Loucy (cell line): ENCODE measurements around the gene RAD52.

ENCODE experiments used
- H2AFZ ChIP-seq: fragments of 200-600 bp; sonication (generic); 2 replicates; pipeline ENCODE4 v1.6.0; 2016; ENCODE audit warnings: antibody characterized with exemption, mild to moderate bottlenecking, low read length, moderate library complexity
- H3F3A ChIP-seq: fragments of 200-600 bp; 2 replicates; pipeline ENCODE4 v1.6.0; 2016; ENCODE audit warnings: antibody characterized with exemption, low read depth, mild to moderate bottlenecking
- H3K27me3 ChIP-seq: fragments of 200-600 bp; sonication (generic); 2 replicates; pipeline ENCODE4 v1.6.1; 2014; ENCODE audit warnings: low read length, mild to moderate bottlenecking; ENCODE audit not compliant: insufficient read depth, poor library complexity, severe bottlenecking
- H3K36me3 ChIP-seq: fragments of 200-600 bp; sonication (generic); 2 replicates; pipeline ENCODE4 v1.6.1; 2016; ENCODE audit warnings: low read length; ENCODE audit not compliant: insufficient read depth
- H3K4me1 ChIP-seq: fragments of 200-600 bp; sonication (generic); 2 replicates; pipeline ENCODE4 v1.5.1; 2014; ENCODE audit warnings: low read length, mild to moderate bottlenecking; ENCODE audit not compliant: insufficient read depth, poor library complexity, severe bottlenecking
- H3K4me2 ChIP-seq: fragments of 200-600 bp; sonication (generic); 2 replicates; pipeline ENCODE4 v1.6.0; 2014; ENCODE audit warnings: antibody characterized with exemption, low read length, low read depth, mild to moderate bottlenecking; ENCODE audit not compliant: poor library complexity, severe bottlenecking
- H3K4me3 ChIP-seq: fragments of 200-600 bp; sonication (generic); 2 replicates; pipeline ENCODE4 v1.5.1; 2014; ENCODE audit warnings: low read length, mild to moderate bottlenecking, mixed read lengths; ENCODE audit not compliant: poor library complexity, severe bottlenecking
- H3K79me2 ChIP-seq: fragments of 200-600 bp; sonication (generic); 2 replicates; pipeline ENCODE4 v1.6.1; 2014; ENCODE audit warnings: low read length; ENCODE audit not compliant: insufficient read depth
- H3K9ac ChIP-seq: fragments of 200-600 bp; sonication (generic); 2 replicates; pipeline ENCODE4 v1.6.0; 2014; ENCODE audit warnings: mild to moderate bottlenecking, low read depth, low read length, moderate library complexity; ENCODE audit not compliant: poor library complexity, severe bottlenecking
- H3K9me2 ChIP-seq: fragments of 200-600 bp; sonication (generic); replicated peaks from 2 replicates; pipeline ENCODE4 v1.6.1; 2016; ENCODE audit warnings: low read depth, low read length, mixed read lengths
- H3K9me3 ChIP-seq: fragments of 200-600 bp; sonication (generic); 2 replicates; pipeline ENCODE4 v1.6.1; 2014; ENCODE audit warnings: mild to moderate bottlenecking, antibody characterized with exemption, low read length, low read depth; ENCODE audit not compliant: insufficient read depth
- H4K20me1 ChIP-seq: fragments of 200-600 bp; sonication (generic); 2 replicates; pipeline ENCODE4 v1.6.0; 2014; ENCODE audit warnings: antibody characterized with exemption, low read length, mild to moderate bottlenecking; ENCODE audit not compliant: insufficient read depth, poor library complexity, severe bottlenecking
- EZH2phosphoT487 ChIP-seq: fragments of 200-600 bp; IDR thresholded peaks from 2 replicates; pipeline ENCODE4 v1.6.1; 2018; ENCODE audit warnings: antibody characterized with exemption, mild to moderate bottlenecking, moderate library complexity, borderline replicate concordance
- TF ChIP-seq, protein P1 (sequence below): fragments of 200-600 bp; sonication (generic); conservative IDR thresholded peaks from 2 replicates; pipeline ENCODE4 v1.5.1; 2014; ENCODE audit warnings: mild to moderate bottlenecking, antibody characterized with exemption, low read length

RAD52 gene

GRCh38 chr12:996881-997280, 47.4 kb upstream of the RAD52 start:
- Histone ChIP-seq H3F3A (no peaks in the 10 kb centered on the region; the same call in 1 of the 2 replicates), H3K36me3 (peaks cover 7% of the 10 kb centered on the region; the same call in 1 of the 2 replicates), H3K79me2 (peaks cover 75% of the 10 kb centered on the region; the same call in 1 of the 2 replicates), H3K9me2 (no peaks in the 10 kb centered on the region), H4K20me1 (peaks cover 13% of the 10 kb centered on the region), H2AFZ (no peak overlapping the region), H3K4me3 (no peak overlapping the region), H3K4me1 (peaks cover 16% of the 10 kb centered on the region), H3K27me3 (no peaks in the 10 kb centered on the region), H3K4me2 (no peak overlapping the region), H3K9me3 (no peaks in the 10 kb centered on the region), H3K9ac (no peak overlapping the region)
- TF ChIP-seq EZH2phosphoT487, result no peak
- TF ChIP-seq, protein P1, sequence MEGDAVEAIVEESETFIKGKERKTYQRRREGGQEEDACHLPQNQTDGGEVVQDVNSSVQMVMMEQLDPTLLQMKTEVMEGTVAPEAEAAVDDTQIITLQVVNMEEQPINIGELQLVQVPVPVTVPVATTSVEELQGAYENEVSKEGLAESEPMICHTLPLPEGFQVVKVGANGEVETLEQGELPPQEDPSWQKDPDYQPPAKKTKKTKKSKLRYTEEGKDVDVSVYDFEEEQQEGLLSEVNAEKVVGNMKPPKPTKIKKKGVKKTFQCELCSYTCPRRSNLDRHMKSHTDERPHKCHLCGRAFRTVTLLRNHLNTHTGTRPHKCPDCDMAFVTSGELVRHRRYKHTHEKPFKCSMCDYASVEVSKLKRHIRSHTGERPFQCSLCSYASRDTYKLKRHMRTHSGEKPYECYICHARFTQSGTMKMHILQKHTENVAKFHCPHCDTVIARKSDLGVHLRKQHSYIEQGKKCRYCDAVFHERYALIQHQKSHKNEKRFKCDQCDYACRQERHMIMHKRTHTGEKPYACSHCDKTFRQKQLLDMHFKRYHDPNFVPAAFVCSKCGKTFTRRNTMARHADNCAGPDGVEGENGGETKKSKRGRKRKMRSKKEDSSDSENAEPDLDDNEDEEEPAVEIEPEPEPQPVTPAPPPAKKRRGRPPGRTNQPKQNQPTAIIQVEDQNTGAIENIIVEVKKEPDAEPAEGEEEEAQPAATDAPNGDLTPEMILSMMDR, result no peak

DNA sequence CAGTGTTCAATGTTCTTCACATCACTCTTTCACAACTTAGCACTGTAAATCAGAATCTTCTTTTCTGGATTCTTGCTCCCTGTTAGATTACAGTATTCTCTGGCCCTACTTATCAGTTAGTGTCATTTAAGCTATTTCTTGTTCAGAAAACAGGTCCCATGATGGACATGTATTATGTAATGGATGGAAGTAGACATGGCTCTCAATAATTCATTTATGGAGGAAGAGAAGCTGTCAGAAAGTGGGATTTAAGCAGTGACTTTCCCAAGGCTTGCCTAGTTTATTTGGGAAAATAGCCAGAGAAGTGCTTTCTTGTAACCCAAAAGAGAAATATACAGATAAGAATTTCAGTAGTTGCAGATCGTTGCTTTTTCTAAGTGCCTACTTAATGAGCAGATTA, 43.2 kb upstream of the RAD52 start:
- H2AFZ ChIP-seq, result no peak overlapping the region
- no peak overlapping the region for H3K9ac ChIP-seq
- no peak for TF ChIP-seq EZH2phosphoT487
- TF ChIP-seq, protein P1, result no peak
- no peaks in the 10 kb centered on the region; the same call in 1 of the 2 replicates for H3F3A ChIP-seq
- peaks cover 39% of the 10 kb centered on the region for H3K4me1 ChIP-seq
- no peaks in the 10 kb centered on the region for H3K9me3 ChIP-seq
- H3K4me3 ChIP-seq, result peak overlapping the region; percentile 97
- no peaks in the 10 kb centered on the region for H3K9me2 ChIP-seq
- no peaks in the 10 kb centered on the region for H3K36me3 ChIP-seq
- peaks cover 84% of the 10 kb centered on the region for H3K79me2 ChIP-seq
- no peaks in the 10 kb centered on the region for H3K27me3 ChIP-seq
- peaks cover 13% of the 10 kb centered on the region for H4K20me1 ChIP-seq
- peak overlapping the region; percentile 71 for H3K4me2 ChIP-seq

GRCh38 chr12:991350-992333, 42.1 kb upstream of the RAD52 start:
- Histone ChIP-seq H3K36me3 (no peaks in the 10 kb centered on the region), H3F3A (no peaks in the 10 kb centered on the region; the same call in 1 of the 2 replicates), H2AFZ (peak overlapping the region; percentile 96), H3K27me3 (no peaks in the 10 kb centered on the region), H3K79me2 (peaks cover 74% of the 10 kb centered on the region), H3K4me2 (peak overlapping the region; percentile 71), H3K9me2 (no peaks in the 10 kb centered on the region), H3K4me1 (peaks cover 37% of the 10 kb centered on the region), H4K20me1 (peaks cover 13% of the 10 kb centered on the region), H3K4me3 (peak overlapping the region; percentile 97), H3K9ac (peak overlapping the region; percentile 96), H3K9me3 (no peaks in the 10 kb centered on the region)
- TF ChIP-seq, protein P1, result no peak
- TF ChIP-seq EZH2phosphoT487, result no peak
